Measurements from ENCODE around the gene FOXP1. TPM values are rescaled to one million over a fixed set of nuclear protein-coding genes. Genes with fewer than 3 reads are reported as not detected.

FOXP1 gene
- total RNA-seq, 1 donor from 2014 or later: 107 TPM

DNA sequence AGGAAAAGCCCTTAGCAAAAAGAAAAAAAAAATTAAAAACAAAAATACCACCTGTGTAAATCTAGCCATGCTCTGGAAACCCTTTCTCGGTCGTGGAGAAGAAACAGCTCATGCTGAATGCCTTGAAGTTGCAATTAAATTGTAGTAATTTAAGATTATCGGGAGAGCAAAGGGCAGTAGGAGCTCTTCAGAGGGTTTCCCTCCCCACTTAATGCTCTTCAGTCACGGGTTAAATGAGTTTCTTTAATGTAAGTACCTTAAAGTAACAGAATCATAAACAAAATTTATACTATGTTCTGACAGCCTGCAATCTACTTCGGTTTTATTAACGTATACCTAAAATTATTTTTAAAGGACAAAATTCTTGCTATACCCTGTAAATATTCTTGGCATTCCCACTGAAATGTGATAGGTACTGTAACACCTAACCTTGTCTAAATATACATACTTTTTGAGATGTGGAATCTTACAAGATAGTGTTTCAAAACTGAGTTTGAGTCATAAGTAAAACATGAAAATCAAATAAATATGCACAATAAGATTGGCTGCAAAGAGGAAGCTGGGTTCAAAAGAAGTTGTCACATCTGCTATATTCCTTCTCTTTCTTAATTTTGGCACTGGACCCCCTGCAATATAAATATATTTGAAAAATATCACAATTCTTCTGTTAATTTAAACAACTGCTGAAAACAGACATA, 5.3 kb downstream of the FOXP1 start:
- TF ChIP-seq EZH2 (IDR thresholded peaks at IDR 0.05; ENCODE audit: insufficient read depth, low read length): no peak
- peaks cover 19% of the 10 kb centered on the region for H3K36me3 ChIP-seq (ENCODE audit: insufficient read depth, low read length)
- Mint-ChIP-seq H3K36me3 (ENCODE audit: low read depth, unreplicated experiment) (peaks cover 11% of the 10 kb centered on the region), H3K9me3 (ENCODE audit: unreplicated experiment) (no peaks in the 10 kb centered on the region), H3K4me1 (ENCODE audit: low read depth, unreplicated experiment) (peaks cover 34% of the 10 kb centered on the region), H3K27ac (ENCODE audit: unreplicated experiment) (no peak overlapping the region), H3K4me3 (ENCODE audit: unreplicated experiment) (peak overlapping the region; percentile 73), H3K27me3 (ENCODE audit: low read depth, unreplicated experiment) (no peaks in the 10 kb centered on the region)
- peak overlapping the region; percentile 86 for H3K4me3 ChIP-seq (ENCODE audit: insufficient read depth, low read depth, low read length)
- peak overlapping the region; percentile 99 for H3K9ac ChIP-seq (ENCODE audit: low read length)
- H4K20me1 ChIP-seq (ENCODE audit: insufficient read depth, low read length): peaks cover 32% of the 10 kb centered on the region
- no peaks in the 10 kb centered on the region for H3K27me3 ChIP-seq (ENCODE audit: insufficient read depth, low read length)
- H3K4me2 ChIP-seq (ENCODE audit: low read length): peak overlapping the region; percentile 88
- peaks cover 11% of the 10 kb centered on the region for H3K4me1 ChIP-seq (ENCODE audit: insufficient read depth, low read length)
- no peaks in the 10 kb centered on the region for H3K9me3 ChIP-seq (ENCODE audit: insufficient read depth, low read depth, low read length)
- no peak overlapping the region for H2AFZ ChIP-seq (ENCODE audit: low read depth, low read length)
- H3K79me2 ChIP-seq (ENCODE audit: insufficient read depth, low read length): peaks cover 100% of the 10 kb centered on the region
- peak overlapping the region; percentile 80 for H3K27ac ChIP-seq (ENCODE audit: low read depth, low read length)
- peak; percentile 41 for DNase-seq (ENCODE audit: low read depth)
- FAIRE-seq: peak; percentile 65

DNA sequence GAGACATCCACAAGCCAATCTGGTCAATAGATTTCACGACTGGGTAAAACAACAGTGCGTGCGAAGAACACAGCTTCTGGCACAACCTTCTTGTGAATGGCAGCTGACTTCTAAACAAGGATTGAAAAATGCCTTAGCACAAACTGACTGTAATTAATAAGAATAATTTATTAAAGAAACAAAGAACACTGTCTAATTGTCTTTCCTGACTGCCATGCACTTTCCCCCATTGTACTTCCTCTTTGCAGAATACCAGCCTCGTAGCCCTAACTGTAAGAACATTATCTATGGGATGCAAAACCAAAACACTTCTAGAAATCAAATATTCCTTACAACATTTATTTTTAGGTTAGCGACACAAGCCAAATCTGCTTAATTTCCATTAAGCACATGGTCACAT, 6.5 kb downstream of the FOXP1 start:
- H3K36me3 ChIP-seq (ENCODE audit: insufficient read depth, low read length): peaks cover 19% of the 10 kb centered on the region
- peaks cover 37% of the 10 kb centered on the region for H4K20me1 ChIP-seq (ENCODE audit: insufficient read depth, low read length)
- peak overlapping the region; percentile 88 for H3K4me2 ChIP-seq (ENCODE audit: low read length)
- Mint-ChIP-seq H3K27me3 (ENCODE audit: low read depth, unreplicated experiment) (no peaks in the 10 kb centered on the region), H3K4me1 (ENCODE audit: low read depth, unreplicated experiment) (peaks cover 34% of the 10 kb centered on the region), H3K9me3 (ENCODE audit: unreplicated experiment) (no peaks in the 10 kb centered on the region), H3K27ac (ENCODE audit: unreplicated experiment) (no peak overlapping the region), H3K4me3 (ENCODE audit: unreplicated experiment) (peak overlapping the region; percentile 54), H3K36me3 (ENCODE audit: low read depth, unreplicated experiment) (peaks cover 12% of the 10 kb centered on the region)
- H2AFZ ChIP-seq (ENCODE audit: low read depth, low read length): no peak overlapping the region
- no peak overlapping the region for H3K9ac ChIP-seq (ENCODE audit: low read length)
- DNase-seq (ENCODE audit: low read depth) (no peak), FAIRE-seq (no peak)
- H3K27me3 ChIP-seq (ENCODE audit: insufficient read depth, low read length): no peaks in the 10 kb centered on the region
- no peak overlapping the region for H3K27ac ChIP-seq (ENCODE audit: low read depth, low read length)
- peaks cover 11% of the 10 kb centered on the region for H3K4me1 ChIP-seq (ENCODE audit: insufficient read depth, low read length)
- TF ChIP-seq, protein P1, sequence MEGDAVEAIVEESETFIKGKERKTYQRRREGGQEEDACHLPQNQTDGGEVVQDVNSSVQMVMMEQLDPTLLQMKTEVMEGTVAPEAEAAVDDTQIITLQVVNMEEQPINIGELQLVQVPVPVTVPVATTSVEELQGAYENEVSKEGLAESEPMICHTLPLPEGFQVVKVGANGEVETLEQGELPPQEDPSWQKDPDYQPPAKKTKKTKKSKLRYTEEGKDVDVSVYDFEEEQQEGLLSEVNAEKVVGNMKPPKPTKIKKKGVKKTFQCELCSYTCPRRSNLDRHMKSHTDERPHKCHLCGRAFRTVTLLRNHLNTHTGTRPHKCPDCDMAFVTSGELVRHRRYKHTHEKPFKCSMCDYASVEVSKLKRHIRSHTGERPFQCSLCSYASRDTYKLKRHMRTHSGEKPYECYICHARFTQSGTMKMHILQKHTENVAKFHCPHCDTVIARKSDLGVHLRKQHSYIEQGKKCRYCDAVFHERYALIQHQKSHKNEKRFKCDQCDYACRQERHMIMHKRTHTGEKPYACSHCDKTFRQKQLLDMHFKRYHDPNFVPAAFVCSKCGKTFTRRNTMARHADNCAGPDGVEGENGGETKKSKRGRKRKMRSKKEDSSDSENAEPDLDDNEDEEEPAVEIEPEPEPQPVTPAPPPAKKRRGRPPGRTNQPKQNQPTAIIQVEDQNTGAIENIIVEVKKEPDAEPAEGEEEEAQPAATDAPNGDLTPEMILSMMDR (IDR thresholded peaks at IDR 0.05; ENCODE audit: insufficient read depth, low read depth, low read length): no peak
- no peak for TF ChIP-seq EZH2 (IDR thresholded peaks at IDR 0.05; ENCODE audit: insufficient read depth, low read length)
- H3K9me3 ChIP-seq (ENCODE audit: insufficient read depth, low read depth, low read length): no peaks in the 10 kb centered on the region
- peaks cover 100% of the 10 kb centered on the region for H3K79me2 ChIP-seq (ENCODE audit: insufficient read depth, low read length)
- H3K4me3 ChIP-seq (ENCODE audit: insufficient read depth, low read depth, low read length): no peak overlapping the region

DNA sequence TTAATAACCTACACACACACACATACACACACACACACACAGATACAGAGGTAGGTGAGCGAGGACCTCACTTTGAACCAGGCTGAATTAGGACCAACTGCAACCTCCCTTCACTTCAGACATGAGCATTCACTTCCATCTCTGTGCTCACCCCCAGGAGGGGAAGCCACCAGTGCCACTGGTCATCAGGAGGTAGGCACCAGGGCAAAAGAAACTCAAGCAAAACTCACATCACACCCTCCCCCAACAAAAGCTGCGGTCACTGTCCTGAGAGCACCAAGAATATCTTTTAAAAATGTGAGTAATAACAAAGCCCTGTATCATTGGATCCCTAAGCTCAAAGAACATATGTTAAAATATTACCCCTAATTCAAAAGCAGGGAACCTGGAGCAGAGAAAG, 8.1 kb downstream of the FOXP1 start:
- Histone ChIP-seq H3K9ac (ENCODE audit: low read length) (no peak overlapping the region), H3K4me1 (ENCODE audit: insufficient read depth, low read length) (peaks cover 11% of the 10 kb centered on the region), H2AFZ (ENCODE audit: low read depth, low read length) (no peak overlapping the region), H3K9me3 (ENCODE audit: insufficient read depth, low read depth, low read length) (no peaks in the 10 kb centered on the region), H3K27ac (ENCODE audit: low read depth, low read length) (no peak overlapping the region), H3K36me3 (ENCODE audit: insufficient read depth, low read length) (peaks cover 26% of the 10 kb centered on the region), H4K20me1 (ENCODE audit: insufficient read depth, low read length) (peaks cover 42% of the 10 kb centered on the region), H3K79me2 (ENCODE audit: insufficient read depth, low read length) (peaks cover 100% of the 10 kb centered on the region), H3K27me3 (ENCODE audit: insufficient read depth, low read length) (no peaks in the 10 kb centered on the region), H3K4me3 (ENCODE audit: insufficient read depth, low read depth, low read length) (no peak overlapping the region), H3K4me2 (ENCODE audit: low read length) (peak overlapping the region; percentile 23)
- Mint-ChIP-seq H3K36me3 (ENCODE audit: low read depth, unreplicated experiment) (peaks cover 17% of the 10 kb centered on the region), H3K4me1 (ENCODE audit: low read depth, unreplicated experiment) (peaks cover 34% of the 10 kb centered on the region), H3K4me3 (ENCODE audit: unreplicated experiment) (no peak overlapping the region), H3K9me3 (ENCODE audit: unreplicated experiment) (no peaks in the 10 kb centered on the region), H3K27me3 (ENCODE audit: low read depth, unreplicated experiment) (no peaks in the 10 kb centered on the region), H3K27ac (ENCODE audit: unreplicated experiment) (no peak overlapping the region)
- DNase-seq (ENCODE audit: low read depth) (no peak), FAIRE-seq (no peak)
- TF ChIP-seq, protein P1 (IDR thresholded peaks at IDR 0.05; ENCODE audit: insufficient read depth, low read depth, low read length): no peak
- no peak for TF ChIP-seq EZH2 (IDR thresholded peaks at IDR 0.05; ENCODE audit: insufficient read depth, low read length)

Data from astrocyte (in vitro differentiated cells and primary cell).